HG03064 (cell line): Measurements from ENCODE around the gene CSMD2.

Experiments used
- ATAC-seq: cut with Tn5 transposase; IDR thresholded peaks from one replicate; pipeline ENCODE4 v1.9.1; 2021; ENCODE audit warnings: low read depth; ENCODE audit not compliant: unreplicated experiment

CSMD2 gene

DNA sequence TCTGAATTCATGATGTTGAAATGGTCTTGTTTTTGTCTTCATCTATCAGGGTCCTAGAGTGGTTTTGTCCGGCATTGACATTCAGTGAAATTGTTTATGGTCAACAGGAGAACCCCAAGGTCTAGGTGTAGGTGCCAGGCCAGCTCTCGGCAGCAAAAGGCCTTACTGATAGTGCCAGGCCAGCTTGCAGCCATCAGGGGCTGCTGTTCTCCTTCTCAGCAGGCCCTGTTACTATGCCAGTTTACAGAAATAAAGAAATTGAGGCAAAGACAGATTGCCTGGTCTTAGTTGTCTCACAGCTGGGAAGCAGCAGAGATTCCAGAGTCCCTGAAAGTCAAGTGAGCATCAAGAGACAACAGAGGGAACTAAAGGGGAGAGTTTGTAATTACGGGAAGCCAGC is 289.2 kb downstream of the CSMD2 start:
- no peak for ATAC-seq

DNA sequence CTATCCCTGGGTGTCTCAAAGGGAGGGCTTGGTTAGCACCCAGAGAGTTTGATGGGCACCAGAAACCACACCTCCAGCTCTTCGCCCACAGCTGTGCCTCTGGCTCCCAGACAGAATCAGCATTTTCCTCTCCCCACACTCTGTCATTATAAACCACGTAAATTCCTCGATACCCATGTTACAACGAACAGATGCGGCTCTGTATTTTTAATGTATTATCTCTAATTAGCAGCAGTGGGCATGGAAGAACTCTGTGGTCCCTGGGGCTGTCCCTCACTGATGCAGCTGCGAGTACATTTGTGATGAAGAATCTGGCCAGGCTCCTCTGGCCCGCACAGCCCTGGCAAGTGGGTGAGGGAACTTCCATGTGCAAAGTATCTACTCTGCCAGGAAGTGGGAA is 290.4 kb downstream of the CSMD2 start:
- no peak for ATAC-seq

DNA sequence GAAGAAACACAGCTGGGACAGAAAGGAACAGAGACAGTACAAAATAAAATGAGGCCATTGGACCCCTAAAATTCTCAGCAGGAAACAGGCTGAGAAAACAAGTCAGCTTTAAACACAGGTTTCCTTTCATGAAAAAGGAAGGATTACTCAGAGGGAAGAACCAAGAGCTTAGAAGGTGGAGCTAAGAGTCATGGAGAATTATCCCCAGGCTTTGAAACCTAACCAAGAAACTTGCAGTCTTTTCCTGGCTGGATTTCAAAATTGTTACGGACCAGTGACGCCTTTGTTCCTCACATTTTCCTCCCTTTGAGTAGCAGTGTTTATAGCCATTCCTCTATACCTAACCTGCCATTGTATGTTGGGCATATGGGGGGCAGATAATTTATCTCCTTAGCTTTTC is 292.3 kb downstream of the CSMD2 start:
- no peak for ATAC-seq

DNA sequence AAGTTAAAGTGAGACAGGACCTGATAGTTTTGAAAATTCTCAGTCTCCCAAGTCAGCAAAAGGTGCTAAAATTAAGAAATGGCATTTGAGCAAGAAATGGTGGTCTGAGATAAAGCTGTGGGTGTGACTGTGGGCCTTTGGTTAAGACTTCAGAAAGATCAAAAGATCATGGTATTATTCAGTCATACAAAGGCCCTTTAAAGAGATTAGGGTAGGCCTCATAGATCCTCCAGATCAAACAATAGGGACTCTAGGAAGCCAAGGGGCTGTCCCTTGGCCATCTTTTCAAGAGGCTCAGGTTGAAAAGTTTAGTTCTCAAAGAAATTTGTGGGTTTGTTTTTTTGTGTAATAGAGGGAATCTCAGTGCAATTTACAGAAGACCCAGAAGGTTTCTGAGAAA is 292.8 kb downstream of the CSMD2 start:
- no peak for ATAC-seq

DNA sequence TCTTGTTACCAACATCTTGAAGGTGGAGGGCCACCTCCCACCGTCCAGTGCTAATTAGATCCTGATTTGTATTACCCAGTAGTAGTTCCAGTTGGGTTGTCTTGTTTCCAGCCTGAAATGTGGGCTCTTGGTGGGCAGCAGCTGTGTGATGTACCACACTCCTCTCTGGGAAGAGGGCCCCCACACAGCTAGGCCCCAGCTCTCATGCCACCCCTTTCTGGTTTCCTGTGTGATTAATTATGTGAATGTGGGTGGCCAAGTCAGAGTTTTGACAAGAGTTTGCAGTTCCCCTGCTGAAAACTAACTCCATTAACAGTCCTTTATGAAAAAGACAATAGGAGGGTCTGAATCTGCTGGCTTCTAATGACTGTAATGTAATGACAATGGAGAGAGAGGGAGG is 297.3 kb downstream of the CSMD2 start:
- ATAC-seq = no peak

DNA sequence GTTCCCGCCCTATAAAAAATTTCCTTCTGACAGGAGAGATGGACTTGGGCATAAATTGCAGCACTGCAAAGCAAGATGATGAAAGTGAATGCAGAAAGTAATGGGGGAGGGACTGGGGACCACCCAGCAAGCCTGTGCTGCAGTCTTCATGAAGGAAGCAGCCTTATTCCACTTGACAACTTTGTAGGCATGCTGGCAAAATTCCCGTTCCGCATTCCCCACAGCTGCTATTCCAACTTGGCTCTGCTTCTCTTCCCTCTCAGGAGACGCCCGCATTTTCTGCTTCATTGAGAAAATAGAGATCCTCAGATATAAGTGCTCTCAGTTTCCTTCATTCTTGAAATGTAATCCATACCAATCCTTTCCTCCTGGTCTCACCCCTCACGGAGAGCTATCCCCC is 298.7 kb downstream of the CSMD2 start:
- ATAC-seq = no peak

DNA sequence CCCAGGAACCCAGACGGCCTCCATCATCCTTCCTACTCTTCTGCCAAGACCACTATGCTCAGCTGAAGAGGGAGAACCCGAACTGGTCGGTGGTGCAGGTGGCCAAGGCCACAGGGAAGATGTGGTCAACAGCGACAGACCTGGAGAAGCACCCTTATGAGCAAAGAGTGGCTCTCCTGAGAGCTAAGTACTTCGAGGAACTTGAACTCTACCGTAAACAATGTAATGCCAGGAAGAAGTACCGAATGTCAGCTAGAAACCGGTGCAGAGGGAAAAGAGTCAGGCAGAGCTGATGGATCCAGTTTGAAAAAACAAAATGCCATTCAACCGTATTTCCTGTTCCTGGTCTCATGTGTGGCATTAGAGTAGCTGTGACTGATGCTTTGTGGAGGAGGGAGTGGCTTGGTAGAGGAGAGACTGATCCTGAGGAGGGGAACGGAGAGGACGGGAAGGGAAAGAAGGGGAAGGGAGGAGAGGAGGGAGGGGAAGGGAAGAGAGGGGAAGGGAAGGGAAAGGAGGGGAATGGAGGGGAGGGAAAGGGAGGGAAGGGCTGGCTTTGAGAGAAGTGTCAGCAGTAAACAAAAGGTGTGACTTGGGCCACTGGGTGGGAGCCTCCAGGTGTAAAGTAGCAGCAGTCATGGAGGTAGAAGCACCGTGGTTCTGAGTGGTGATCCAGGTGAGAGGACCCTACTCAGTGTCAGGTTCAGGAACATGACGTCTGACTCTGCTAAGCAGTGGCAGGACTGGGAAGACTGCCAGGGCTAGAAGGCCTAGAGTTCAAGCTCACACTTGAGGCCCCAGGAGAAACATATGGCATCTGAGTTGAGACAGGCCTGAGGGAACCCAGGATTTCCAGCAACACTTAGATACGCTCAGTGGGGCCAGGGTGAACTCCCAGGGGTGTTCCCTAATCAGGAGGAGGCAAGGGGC is 300.3 kb downstream of the CSMD2 start:
- no peak for ATAC-seq

DNA sequence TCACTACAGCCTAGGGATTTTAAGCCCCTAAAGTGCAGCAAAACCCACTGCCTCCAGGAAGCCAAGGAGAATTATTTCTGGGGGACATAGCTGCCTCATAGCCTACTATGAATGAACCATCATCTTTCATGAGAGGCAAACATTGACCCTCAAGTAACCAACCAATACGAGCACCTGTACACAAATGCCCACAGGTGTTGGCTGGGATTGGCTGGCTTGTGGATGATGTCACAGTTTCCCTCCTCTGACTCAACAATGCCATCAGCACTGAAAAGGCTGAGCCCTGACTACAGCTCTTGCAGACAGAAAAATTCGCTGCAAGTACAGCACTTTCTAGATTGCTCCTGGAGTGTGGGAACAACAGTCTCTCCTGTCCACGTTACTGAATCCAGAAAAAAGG is 301.3 kb downstream of the CSMD2 start, which contains the start of gene HMGB4:
TSS of gene HMGB4 (plus strand) at position 301 of the 400 bp plus-strand sequence. CDS start 113 bp downstream, outside the sequence.
- no peak for ATAC-seq

DNA sequence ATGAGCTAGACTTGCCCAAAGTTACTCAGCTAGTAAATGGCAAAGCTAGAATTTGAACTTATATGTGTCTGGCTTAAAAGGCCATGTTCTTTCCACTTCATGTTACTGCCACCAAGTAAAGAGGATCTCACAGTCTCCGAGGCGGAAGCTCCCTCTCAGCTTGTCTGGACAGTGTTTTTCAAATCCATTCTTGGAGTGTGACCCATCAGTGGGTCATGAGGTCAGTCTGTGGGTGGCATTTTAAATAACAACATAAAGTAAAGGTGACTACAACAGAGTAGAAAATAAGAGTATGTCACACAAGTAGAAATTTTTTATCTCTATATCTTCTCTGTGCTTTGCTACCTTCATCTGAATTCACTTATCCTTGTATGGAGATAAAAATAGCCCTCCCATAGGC is 304.4 kb downstream of the CSMD2 start:
- ATAC-seq = no peak

DNA sequence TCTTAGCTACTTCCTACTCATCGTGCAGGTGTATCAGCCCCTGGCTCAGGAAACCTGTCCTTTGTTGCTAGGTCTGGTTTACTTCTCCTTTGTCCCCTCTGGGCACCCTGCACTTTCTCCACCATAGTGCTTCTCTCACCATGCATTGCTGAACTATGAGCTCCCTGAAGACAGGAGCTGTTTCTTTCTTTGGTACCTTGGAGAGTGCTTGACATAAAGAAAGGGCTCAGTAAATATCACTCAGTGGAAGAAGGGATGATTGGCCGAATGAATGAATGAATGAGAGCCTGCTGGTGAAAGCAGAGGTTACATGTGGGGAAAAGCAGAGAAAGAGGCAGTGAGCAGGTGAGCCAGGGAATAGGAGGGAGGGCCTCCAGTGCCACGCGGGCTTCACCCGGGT is 310.9 kb downstream of the CSMD2 start:
- ATAC-seq = no peak

DNA sequence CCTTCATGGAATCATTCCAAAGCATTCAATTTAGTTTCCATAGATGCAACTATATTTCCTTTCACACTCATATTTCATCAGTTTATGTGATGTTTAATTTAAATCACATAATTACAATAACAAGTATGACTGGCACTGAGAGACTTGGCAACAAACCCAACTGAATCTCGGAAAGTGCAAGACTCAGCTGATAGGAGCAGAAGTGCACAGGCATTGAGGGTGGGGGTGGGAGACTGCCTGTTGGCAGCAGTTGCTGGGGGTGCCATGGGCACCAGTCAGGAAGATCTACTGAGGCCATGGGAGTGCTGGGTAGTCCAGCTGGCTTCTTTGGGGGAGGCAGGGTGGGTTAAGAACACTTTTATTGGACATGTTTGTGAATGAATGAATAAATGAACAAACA is 311.6 kb downstream of the CSMD2 start:
- no peak for ATAC-seq

DNA sequence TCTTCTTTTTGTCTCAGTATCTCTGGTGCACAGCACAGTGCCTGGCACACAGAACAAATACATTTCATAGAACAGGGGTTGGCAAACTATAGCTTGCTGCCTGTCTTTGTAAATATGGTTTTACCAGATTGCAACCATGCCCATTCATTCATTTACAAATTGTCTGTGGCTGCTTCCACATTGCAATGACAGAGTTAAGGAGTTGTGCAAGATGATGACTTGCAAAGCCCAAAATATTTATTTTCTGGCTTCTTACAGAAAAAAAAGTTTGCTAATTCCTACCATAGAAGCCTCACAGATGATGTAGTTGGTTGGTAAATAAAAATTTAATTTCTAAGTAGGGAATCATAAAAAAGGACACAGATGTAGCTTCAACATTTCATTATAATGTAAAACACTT is 312.3 kb downstream of the CSMD2 start:
- ATAC-seq = no peak

DNA sequence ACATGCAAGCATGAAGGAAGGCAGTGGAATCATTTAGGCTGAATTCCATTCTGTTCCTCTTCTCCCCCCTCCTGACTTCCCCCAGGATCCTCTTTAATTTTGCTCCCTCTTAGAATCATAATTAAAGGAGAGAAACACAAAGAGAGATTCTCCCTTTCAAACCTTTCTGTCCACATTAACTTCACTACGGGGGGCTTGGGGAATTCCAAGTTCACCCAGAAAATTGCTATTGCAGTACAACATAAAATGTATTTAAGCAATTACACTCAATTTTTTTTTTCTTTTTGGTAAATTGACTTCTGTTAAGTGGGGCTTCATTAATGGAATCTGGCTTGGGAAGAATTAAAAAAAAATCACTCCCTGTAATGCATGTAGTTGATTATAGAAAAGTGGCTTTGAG is 314.5 kb downstream of the CSMD2 start:
- ATAC-seq = no peak

DNA sequence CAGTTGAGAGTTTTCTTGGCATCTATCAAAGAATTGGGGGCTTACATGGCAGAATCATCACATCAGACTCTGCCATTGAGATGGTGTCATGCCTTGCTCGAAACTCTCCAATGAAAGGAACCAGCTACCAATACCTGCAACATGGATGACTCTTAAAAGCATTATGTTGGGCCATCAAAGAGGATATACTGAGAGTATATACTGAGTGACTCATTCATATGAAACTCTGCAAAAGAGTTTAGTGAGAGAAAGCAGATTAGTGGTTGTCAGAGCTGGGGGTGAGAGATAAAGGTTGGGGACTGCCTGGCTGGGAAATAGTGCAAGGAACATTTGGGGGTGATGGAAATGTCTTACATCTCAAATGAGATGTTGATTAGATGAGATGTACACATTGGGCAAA is 315.8 kb downstream of the CSMD2 start:
- no peak for ATAC-seq

DNA sequence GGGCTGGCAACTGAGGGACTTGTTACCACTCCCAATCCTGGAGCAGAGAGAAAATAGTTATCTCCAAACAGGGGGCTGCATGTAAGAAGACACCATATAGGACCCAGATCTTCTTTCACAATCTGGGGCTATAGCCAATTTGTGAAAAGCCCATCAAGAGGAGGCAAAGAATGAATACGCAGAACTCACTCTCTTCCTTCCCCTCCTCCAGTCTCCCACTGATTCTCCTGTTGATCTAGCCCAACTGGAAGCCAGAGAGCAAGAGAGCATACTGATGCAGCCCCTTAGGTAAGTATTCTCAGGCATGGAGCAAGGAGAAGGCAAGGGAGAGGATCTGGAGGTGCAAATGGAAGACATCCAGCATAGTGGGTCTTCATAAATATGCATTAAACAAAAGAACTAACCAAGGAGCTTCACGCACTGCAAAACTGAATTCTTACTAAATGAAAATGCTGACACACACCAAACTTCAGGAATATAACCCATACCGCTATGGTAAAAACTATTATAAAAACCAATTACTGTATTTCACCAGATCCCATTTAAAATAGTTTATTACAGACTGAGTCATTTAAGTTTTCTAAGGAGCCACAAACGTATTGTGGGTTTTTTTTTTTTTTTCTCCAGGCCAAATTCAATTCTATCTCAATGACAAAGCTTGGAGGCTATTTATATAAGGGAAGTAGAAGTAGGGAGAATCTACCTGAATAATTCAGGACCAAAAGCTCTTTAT is 316.7 kb downstream of the CSMD2 start:
- ATAC-seq = no peak

DNA sequence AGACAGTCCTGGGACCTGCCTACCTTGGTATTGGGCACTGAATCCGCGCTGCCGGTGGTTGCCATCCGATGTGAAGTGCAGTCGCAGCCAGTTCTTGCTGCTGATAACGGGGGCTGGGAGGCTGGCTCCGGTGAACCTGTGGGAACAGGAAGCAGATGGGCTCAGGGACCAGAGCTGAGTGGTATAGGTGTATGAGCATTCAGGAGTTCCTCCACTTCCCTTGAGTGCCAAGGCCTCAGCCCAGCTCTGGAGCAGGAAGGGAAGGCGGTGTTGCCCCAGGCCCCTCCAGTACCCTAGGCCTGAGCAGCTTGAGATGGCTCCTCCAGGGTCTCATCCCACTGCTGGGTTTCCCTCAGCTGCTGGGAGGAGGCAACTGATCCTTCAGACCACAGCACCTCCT is 318.2 kb downstream of the CSMD2 start:
- ATAC-seq = no peak

DNA sequence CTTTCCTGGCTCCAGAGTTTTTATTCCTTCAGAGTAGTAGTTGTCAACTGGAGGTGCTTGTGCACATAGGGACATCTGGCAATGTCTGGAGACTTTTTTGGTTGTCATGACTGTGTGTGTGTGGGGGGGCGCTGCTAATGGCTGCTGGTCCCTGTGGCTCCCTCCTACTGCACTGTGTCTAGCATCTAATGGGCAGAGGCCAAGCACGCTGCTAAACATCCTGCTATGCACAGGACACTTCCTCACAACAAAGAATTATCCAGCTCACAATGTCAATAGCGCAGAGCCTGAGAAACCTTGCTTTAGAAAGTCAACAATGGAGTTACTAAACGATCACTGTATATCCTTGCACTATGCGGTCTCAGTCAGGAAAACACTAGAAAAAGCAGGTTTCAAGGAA is 320.9 kb downstream of the CSMD2 start:
- ATAC-seq = no peak

DNA sequence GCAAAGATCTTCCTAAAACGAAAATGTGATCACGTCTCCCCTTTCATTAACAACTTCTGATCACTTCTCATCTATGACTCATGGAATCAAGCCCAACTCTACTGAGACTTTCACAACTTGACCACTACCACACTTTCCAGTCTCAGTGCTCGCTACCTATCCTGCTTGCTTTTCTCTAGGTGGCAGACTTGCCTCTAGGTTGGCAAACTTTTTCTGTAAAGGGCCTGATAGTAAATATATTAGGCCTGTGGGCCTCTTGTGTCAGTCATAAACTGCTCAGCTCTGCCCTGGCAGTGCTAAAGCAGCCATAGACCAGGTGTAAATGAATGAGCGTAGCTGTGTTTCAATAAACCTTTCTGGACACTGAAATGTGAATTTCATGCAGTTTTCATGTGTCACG is 322.7 kb downstream of the CSMD2 start:
- no peak for ATAC-seq

DNA sequence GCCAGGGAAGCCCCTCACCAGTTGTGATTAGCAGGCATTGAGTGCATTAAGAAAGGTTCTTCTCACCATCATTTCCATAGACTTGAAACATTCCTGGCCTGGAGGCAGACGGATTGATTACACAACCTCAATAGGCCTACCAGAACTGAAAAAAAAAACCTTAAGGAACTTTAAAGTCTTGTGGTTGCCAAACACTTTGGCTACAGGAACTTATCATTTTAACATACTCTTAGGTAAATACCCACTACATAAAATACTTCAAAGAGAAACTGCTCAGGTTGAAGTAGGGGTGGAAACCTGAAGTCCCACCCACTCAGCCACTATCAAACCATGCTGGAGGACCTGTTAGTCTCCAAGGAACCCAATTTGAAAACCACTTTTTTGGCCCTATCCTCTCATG is 323.5 kb downstream of the CSMD2 start:
- no peak for ATAC-seq

DNA sequence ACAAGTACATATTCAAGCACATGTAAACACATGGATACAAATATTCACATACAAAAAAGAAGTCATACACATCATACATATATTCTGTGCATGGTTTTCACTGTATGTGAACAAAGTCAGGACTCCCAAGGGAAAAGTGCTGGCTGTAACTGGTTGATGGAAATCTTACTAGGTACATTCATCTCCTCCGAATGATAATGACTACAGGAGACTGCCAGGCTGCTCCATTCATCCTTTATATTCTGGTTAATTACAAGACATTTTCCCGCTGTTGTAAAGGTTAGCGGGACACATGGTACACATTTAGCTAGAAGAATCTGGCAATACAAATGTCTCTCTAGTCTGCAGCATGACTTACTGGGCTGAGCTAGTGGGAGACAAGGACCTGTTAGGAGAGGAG is 327.4 kb downstream of the CSMD2 start:
- ATAC-seq = no peak

DNA sequence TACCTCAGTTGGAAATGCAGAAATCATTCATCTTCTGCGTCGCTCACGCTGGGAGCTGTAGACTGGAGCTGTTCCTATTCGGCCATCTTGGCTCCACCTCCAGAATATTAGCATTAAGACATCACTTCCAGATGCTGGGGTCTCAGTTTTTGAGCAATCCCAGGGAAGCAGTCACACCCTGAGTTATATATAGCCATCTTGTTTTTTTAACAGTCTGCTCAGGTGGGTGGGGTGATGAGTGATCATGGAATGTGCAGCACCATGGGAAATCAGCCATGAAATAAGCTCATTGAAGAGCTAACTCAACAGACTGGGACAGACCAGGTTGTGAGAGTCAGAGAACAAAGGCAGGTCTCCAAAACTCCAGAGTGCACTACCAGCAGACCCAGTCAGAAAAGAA is 328.1 kb downstream of the CSMD2 start:
- ATAC-seq = no peak

DNA sequence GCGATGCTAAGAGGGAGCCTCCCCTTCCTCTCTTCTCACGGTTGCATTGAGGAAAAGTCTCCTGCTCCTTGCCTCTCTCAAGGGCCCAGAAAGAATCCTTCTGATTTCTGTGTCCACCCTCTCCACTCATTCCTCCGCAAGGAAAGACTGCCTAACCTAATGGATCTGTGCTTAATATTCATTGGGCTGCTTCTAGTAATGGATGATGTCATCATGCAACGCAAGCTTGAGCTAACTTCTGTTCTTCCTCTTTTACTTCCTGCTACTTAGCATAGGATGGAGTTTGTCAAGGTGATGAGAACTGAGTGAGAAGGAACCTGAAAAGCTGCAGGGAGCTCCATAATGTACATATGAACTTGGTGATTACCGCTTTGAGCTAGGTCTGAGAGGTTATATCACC is 336.4 kb downstream of the CSMD2 start:
- no peak for ATAC-seq
